Upper lobe of left lung (tissue), 4 donors: Measurements from ENCODE around the gene SEMA6C.

Source experiments
- POLR2A ChIP-seq, 4 donors: fragments of 450-650 bp; IDR thresholded peaks; one replicate each; pipeline ENCODE4 v1.5.1; 2016 to 2017; ENCODE audit warnings: antibody characterized with exemption in 4 of 4, mild to moderate bottlenecking in 2 of 4
- TF ChIP-seq, protein P1 (sequence below), 6 experiments: fragments of 450-650 bp in 4 of 6; fragments of 200-600 bp in 2 of 6; sonication (generic) in 2 of 6; IDR thresholded peaks; one replicate each; pipeline ENCODE4 v1.5.1; 2016 to 2019; ENCODE audit warnings: antibody characterized with exemption in 6 of 6

DNA sequence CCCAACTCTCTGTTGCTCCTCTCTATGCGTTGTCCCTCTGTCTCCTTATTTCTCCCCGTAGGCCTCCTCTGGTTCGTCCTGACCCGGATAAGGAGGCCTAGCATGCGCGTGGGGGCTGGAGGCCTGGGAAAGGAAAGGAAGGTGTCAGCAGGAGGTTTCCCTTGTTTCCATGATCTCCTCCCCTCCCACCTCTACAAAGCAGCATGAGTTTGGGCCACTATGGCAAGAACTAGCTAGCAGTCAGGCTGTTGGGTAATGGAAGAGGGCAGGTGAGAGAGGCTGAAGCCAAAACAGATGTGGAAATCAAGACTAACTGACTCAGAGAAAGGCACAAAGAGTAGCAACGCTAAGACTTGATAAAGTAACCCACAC, 687 bp upstream of the SEMA6C start:
- TF ChIP-seq, protein P1, sequence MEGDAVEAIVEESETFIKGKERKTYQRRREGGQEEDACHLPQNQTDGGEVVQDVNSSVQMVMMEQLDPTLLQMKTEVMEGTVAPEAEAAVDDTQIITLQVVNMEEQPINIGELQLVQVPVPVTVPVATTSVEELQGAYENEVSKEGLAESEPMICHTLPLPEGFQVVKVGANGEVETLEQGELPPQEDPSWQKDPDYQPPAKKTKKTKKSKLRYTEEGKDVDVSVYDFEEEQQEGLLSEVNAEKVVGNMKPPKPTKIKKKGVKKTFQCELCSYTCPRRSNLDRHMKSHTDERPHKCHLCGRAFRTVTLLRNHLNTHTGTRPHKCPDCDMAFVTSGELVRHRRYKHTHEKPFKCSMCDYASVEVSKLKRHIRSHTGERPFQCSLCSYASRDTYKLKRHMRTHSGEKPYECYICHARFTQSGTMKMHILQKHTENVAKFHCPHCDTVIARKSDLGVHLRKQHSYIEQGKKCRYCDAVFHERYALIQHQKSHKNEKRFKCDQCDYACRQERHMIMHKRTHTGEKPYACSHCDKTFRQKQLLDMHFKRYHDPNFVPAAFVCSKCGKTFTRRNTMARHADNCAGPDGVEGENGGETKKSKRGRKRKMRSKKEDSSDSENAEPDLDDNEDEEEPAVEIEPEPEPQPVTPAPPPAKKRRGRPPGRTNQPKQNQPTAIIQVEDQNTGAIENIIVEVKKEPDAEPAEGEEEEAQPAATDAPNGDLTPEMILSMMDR (IDR thresholded peaks at IDR 0.05): no peak
- no peak for TF ChIP-seq POLR2A (IDR thresholded peaks at IDR 0.05)
